SKM-1 (cell line): Measurements from ENCODE around the gene ASB16.

Source experiments
- DNase-seq: peaks from one replicate; lab custom pipeline; 2025; ENCODE audit not compliant: unreplicated experiment; lab: John Stamatoyannopoulos, UW

The ASB16 gene

DNA sequence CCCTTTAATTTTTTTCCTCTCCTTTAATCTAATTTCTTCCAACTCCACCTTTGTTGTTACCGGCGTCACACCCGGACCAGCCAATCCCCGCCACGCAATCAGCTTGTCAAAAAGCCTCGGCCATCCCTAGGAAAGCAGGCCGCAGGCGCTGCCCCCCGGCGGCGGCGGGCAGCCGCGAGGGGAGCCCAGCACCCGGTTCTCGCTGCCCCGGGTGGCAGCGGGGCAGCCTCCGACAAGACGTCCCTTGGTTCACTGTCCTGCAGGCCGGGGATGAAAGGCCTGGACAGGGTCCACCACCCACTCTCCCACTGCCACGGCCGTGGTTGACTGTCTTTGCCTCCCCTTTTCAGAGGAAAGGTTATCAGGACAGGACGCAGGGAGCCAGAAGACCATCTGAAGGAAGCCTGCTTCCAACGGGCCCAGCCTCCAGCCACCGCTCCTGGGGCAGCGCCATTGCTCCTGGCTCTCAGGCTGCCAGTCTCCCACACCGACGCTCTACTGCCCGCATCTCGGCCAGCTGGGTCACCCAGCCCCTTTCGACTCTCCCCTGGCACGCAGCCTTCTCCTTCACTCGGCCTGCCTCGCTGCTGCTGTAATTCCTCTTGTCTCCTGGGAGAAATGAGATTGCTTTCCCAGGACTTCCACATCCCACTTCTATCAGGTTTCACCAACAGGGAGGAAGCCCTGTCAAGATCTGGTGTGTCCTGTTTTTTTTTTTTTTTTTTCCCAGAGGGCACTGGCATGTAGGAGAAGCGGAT lies 51.8 kb downstream of the ASB16 start:
- DNase-seq: no peak

DNA sequence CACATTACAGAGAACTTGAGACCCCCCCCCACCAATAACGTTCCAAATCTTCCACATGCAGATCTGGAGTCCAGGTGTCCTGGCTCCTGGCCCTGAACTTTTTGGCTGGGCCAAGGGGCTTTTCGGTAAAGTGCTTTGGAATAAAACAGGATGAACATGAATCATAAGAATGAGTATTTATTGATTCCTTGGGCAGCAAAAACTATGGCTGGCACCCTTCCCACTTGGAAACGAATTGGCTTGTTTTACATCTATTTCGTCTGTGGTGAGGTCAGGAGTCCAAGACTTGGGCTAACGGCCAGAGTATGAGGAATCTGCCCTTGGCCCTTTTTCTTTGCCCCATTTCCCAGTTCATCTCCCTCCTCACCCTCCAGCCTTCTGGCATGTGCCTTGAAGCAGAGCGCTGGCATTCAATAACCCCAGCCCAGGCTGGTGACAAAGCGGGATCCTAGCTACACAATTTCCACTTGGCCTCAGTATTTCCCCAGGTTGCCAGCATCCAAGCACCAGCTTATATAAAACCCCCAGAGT lies 53.1 kb downstream of the ASB16 start:
- DNase-seq: no peak
